ENCODE measurements around the gene UNK.

GRCh38 chr17:75854101-75854748, 69.6 kb downstream of the UNK start:
- TF ChIP-seq CTCF (IDR thresholded peaks at IDR 0.05; ENCODE audit: low read length): no peak
- TF ChIP-seq EZH2 (IDR thresholded peaks at IDR 0.05; ENCODE audit: borderline replicate concordance, low read length): no peak

Measured in OCI-LY1 (cell line).